ENCODE data around the gene ZNF408.

The ZNF408 gene

GRCh38 chr11:46675288-46675851 is 25.5 kb upstream of the ZNF408 start:
- DNase-seq (ENCODE audit: low spot score): peak; percentile 38
- Histone ChIP-seq H3K27ac (ENCODE audit: poor library complexity, severe bottlenecking) (peak overlapping the region; percentile 19), H3K4me1 (ENCODE audit: insufficient read depth, poor library complexity, severe bottlenecking) (peaks cover 10% of the 10 kb centered on the region), H3K36me3 (ENCODE audit: low read depth) (peaks cover 26% of the 10 kb centered on the region; the same call in 1 of the 2 replicates), H3K9me3 (ENCODE audit: severe bottlenecking) (no peaks in the 10 kb centered on the region), H3K4me3 (ENCODE audit: severe bottlenecking) (no peak overlapping the region), H3K27me3 (ENCODE audit: insufficient read depth, poor library complexity, severe bottlenecking) (no peaks in the 10 kb centered on the region)
- ATAC-seq (ENCODE audit: low read depth): peak; percentile 73
- no peak for TF ChIP-seq CTCF (IDR thresholded peaks at IDR 0.05; ENCODE audit: poor library complexity, severe bottlenecking)

- Histone ChIP-seq H3K4me3 (ENCODE audit: severe bottlenecking) (no peak overlapping the region), H3K27me3 (ENCODE audit: insufficient read depth, poor library complexity, severe bottlenecking) (no peaks in the 10 kb centered on the region), H3K36me3 (ENCODE audit: low read depth) (peaks cover 24% of the 10 kb centered on the region; the same call in 1 of the 2 replicates), H3K9me3 (ENCODE audit: severe bottlenecking) (no peaks in the 10 kb centered on the region), H3K27ac (ENCODE audit: poor library complexity, severe bottlenecking) (peak overlapping the region; percentile 19), H3K4me1 (ENCODE audit: insufficient read depth, poor library complexity, severe bottlenecking) (peaks cover 10% of the 10 kb centered on the region)
- peak; percentile 37 for DNase-seq (ENCODE audit: low spot score)
- TF ChIP-seq CTCF (IDR thresholded peaks at IDR 0.05; ENCODE audit: poor library complexity, severe bottlenecking): no peak
- ATAC-seq (ENCODE audit: low read depth): no peak
Observed at GRCh38 chr11:46675949-46676348, 24.9 kb upstream of the ZNF408 start.

- H3K4me1 ChIP-seq (ENCODE audit: insufficient read depth, poor library complexity, severe bottlenecking): peaks cover 10% of the 10 kb centered on the region
- TF ChIP-seq CTCF (IDR thresholded peaks at IDR 0.05; ENCODE audit: poor library complexity, severe bottlenecking): no peak
Observed at GRCh38 chr11:46676436-46677158, 24.2 kb upstream of the ZNF408 start.

GRCh38 chr11:46677169-46677568 is 23.7 kb upstream of the ZNF408 start:
- peaks cover 22% of the 10 kb centered on the region for H3K36me3 ChIP-seq (ENCODE audit: low read depth)

More at GRCh38 chr11:46676436-46677158, 24.2 kb upstream of the ZNF408 start:
- no peaks in the 10 kb centered on the region for H3K9me3 ChIP-seq (ENCODE audit: severe bottlenecking)
- H3K4me3 ChIP-seq (ENCODE audit: severe bottlenecking): no peak overlapping the region
- H3K27ac ChIP-seq (ENCODE audit: poor library complexity, severe bottlenecking): no peak overlapping the region
- H3K36me3 ChIP-seq (ENCODE audit: low read depth): peaks cover 20% of the 10 kb centered on the region
- no peaks in the 10 kb centered on the region for H3K27me3 ChIP-seq (ENCODE audit: insufficient read depth, poor library complexity, severe bottlenecking)
- DNase-seq (ENCODE audit: low spot score): peak; percentile 28
- ATAC-seq (ENCODE audit: low read depth): no peak

More at GRCh38 chr11:46677169-46677568, 23.7 kb upstream of the ZNF408 start:
- no peak overlapping the region for H3K27ac ChIP-seq (ENCODE audit: poor library complexity, severe bottlenecking)
- no peaks in the 10 kb centered on the region for H3K27me3 ChIP-seq (ENCODE audit: insufficient read depth, poor library complexity, severe bottlenecking)
- H3K4me3 ChIP-seq (ENCODE audit: severe bottlenecking): no peak overlapping the region
- ATAC-seq (ENCODE audit: low read depth): no peak
- peak; percentile 32 for DNase-seq (ENCODE audit: low spot score)
- H3K9me3 ChIP-seq (ENCODE audit: severe bottlenecking): no peaks in the 10 kb centered on the region
- TF ChIP-seq CTCF (IDR thresholded peaks at IDR 0.05; ENCODE audit: poor library complexity, severe bottlenecking): no peak
- peaks cover 10% of the 10 kb centered on the region for H3K4me1 ChIP-seq (ENCODE audit: insufficient read depth, poor library complexity, severe bottlenecking)

Measured in RWPE2 (cell line).